HUES64 (cell line): ENCODE results near the gene CNTNAP2.

ENCODE experiments used
- H3K27ac ChIP-seq: 2 replicates; pipeline ENCODE4 v1.7.0; 2013; ENCODE audit warnings: low read depth, low read length, inconsistent platforms
- H3K27me3 ChIP-seq: 2 replicates; pipeline ENCODE4 v1.6.1; 2013; ENCODE audit warnings: mild to moderate bottlenecking, low read length; ENCODE audit not compliant: insufficient read depth
- H3K36me3 ChIP-seq: 2 replicates; pipeline ENCODE4 v1.6.1; 2013; ENCODE audit warnings: mild to moderate bottlenecking, low read length; ENCODE audit not compliant: insufficient read depth
- H3K4me1 ChIP-seq: 2 replicates; pipeline ENCODE4 v1.6.1; 2013; ENCODE audit warnings: mild to moderate bottlenecking, low read length, moderate library complexity; ENCODE audit not compliant: insufficient read depth
- H3K4me3 ChIP-seq: 2 replicates; pipeline ENCODE4 v1.5.1; 2013; ENCODE audit warnings: mild to moderate bottlenecking, low read length, moderate library complexity
- H3K9ac ChIP-seq: 2 replicates; pipeline ENCODE4 v1.6.1; 2013; ENCODE audit warnings: mild to moderate bottlenecking, low read depth, low read length
- H3K9me3 ChIP-seq: 2 replicates; pipeline ENCODE4 v1.6.1; 2013; ENCODE audit warnings: low read depth, low read length; ENCODE audit not compliant: insufficient read depth
- WGBS: fragments of 150-250, 120-280 bp; methylation state at CpG from one replicate; pipeline ENCODE4 v1.1.7; 2013; ENCODE audit warnings: missing lambda C conversion rate; 5-methylcytosine and 5-hydroxymethylcytosine counted together

Gene CNTNAP2

DNA sequence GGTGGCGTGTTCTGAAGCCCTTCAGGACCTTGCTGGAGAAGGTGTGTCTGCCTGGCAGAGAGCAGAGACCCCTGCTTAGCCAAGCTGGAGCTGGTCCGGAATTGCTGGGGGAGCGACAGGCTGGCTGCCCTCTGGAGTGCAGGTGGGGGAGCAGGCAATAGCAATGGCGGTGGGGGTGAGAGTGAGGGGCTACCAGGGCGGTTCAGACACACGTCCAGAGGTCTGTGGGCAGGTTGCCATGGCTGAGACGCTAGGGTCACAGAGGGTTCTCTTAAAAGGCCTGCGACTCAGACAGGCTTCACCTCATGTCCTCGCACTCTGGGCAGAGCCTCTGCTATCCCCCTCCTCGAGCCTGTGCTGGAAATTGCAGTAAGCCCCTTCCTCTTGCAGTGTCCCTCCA lies 2144.9 kb downstream of the CNTNAP2 start:
- H3K9me3 ChIP-seq = no peaks in the 10 kb centered on the region
- no peak overlapping the region for H3K9ac ChIP-seq
- 94% methylated on average over 10 of the region's 10 CpGs for WGBS
- H3K4me1 ChIP-seq = peaks cover 3% of the 10 kb centered on the region; the same call in 1 of the 2 replicates
- no peaks in the 10 kb centered on the region for H3K36me3 ChIP-seq
- no peak overlapping the region for H3K4me3 ChIP-seq
- H3K27me3 ChIP-seq = no peaks in the 10 kb centered on the region
- no peak overlapping the region for H3K27ac ChIP-seq

DNA sequence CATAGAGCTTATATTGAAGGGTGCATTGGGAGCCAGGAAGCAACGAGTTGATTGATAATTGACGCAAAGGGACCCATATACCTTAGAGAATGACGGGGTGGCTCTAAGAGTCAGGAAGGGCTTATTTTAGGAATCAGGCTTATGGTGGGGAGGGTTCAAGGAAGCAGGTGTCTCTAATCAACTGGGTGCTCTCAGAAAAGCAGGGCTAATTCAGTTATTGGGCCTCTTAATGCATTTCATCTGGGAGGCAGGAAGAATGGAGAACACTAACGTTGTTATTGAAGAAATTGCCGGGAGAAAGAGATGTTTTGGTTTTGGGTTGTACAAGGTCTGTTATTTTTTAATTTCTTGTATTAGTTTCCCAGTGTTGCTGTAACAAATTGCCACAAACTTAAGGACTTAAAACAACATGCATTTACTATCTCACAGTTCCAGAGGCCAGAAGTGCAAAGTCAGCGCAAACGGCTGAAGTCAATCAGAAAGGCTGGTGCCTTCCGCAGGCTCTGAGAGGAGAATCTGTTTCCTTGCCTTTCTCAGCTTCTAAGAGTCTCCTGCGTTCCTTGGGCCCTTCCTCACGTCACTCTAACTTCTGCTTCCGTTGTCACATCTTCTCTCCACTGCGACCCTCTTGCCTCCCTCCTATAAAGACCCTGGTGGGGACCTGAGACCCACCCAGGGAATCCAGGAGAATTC lies 2145.5 kb downstream of the CNTNAP2 start:
- Histone ChIP-seq H3K36me3 (no peaks in the 10 kb centered on the region), H3K4me3 (no peak overlapping the region), H3K4me1 (peaks cover 3% of the 10 kb centered on the region; the same call in 1 of the 2 replicates), H3K9ac (no peak overlapping the region), H3K27ac (no peak overlapping the region), H3K9me3 (no peaks in the 10 kb centered on the region), H3K27me3 (no peaks in the 10 kb centered on the region)
- 74% methylated on average over 12 of the region's 12 CpGs for WGBS

DNA sequence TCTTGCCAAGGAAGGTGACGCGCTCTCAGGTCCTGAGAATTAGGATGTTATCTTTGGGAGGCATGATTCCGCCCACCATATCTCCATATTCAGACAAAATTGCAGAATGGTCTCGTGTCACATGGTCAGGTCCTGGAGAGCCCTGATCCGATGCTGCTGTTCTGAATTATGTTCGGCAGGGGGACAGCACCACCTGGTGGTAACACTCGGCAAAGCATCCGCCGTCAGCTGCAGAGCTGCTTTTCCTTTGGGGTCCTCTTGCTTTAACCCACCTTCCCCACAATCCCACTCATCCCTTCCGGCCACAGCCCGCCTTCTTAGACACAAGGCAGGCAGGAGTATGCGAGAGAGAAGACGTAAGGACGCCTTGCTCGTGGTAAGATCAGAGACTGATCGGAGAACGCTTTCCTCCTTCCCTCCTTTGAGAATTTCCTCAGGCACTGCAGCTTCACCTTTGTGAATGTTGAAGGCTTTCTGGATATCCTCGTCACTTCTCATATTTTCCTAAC lies 2146.2 kb downstream of the CNTNAP2 start:
- Histone ChIP-seq H3K4me1 (peaks cover 3% of the 10 kb centered on the region; the same call in 1 of the 2 replicates), H3K36me3 (no peaks in the 10 kb centered on the region), H3K27ac (no peak overlapping the region), H3K27me3 (no peaks in the 10 kb centered on the region), H3K4me3 (no peak overlapping the region), H3K9me3 (no peaks in the 10 kb centered on the region), H3K9ac (no peak overlapping the region; the same call in 1 of the 2 replicates)
- WGBS = 20% methylated on average over 18 of the region's 18 CpGs

DNA sequence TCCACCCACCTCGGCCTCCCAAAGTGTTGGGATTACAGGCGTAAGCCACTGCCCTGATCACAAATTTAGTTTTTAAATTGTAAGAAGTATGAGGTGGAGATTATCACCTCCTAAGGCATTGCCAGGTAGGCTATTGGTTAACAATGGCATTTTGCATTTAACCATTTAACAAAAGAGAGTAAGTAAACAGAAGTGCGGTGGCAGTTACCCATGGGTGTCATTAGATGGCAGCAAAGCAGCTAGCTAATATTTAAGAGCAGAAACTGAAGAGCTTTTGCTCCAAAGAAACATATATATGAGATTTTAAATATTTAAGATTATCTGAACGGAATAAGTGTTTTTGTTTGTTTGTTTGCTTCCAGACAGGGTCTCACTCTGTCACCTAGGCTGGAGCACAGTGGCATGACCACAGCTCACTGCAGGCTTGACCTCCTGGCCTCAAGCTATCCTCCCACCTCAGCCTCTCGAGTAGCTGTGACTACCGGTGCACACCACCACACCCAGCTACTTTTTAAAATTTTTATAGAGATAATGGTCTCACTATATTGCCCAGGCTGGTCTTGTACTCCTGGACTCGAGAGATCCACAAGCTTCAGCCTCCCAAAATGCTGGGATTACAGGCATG lies 2148.4 kb downstream of the CNTNAP2 start:
- WGBS = 44% methylated on average over 6 of the region's 7 CpGs
- Histone ChIP-seq H3K9ac (no peak overlapping the region), H3K27ac (no peak overlapping the region), H3K27me3 (no peaks in the 10 kb centered on the region), H3K4me3 (no peak overlapping the region), H3K4me1 (peaks cover 3% of the 10 kb centered on the region; the same call in 1 of the 2 replicates), H3K36me3 (no peaks in the 10 kb centered on the region), H3K9me3 (no peaks in the 10 kb centered on the region)

DNA sequence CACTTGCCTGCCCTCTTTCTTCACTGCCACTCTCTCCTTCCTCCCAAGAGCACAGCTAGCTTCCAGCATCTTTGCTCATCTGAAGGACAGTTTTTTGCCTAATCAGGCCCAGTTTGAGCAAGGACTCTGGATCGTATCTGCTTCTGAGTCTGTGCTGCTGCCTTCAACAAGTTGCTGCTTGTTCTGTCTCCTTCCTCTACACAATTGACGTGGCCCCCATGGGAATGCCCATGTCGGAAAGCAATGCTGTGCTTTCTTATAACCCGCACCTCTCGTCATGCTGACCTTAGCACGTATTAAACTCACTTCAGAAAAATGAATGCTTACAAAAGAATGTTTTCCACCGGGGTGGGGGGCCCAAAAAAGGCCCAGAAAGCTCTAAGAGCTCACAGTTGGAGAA lies 2149.3 kb downstream of the CNTNAP2 start:
- H3K27ac ChIP-seq = no peak overlapping the region
- peaks cover 3% of the 10 kb centered on the region; the same call in 1 of the 2 replicates for H3K4me1 ChIP-seq
- H3K9me3 ChIP-seq = no peaks in the 10 kb centered on the region
- H3K4me3 ChIP-seq = no peak overlapping the region
- H3K36me3 ChIP-seq = no peaks in the 10 kb centered on the region
- WGBS = 91% methylated on average over 7 of the region's 7 CpGs
- H3K27me3 ChIP-seq = no peaks in the 10 kb centered on the region
- no peak overlapping the region for H3K9ac ChIP-seq

DNA sequence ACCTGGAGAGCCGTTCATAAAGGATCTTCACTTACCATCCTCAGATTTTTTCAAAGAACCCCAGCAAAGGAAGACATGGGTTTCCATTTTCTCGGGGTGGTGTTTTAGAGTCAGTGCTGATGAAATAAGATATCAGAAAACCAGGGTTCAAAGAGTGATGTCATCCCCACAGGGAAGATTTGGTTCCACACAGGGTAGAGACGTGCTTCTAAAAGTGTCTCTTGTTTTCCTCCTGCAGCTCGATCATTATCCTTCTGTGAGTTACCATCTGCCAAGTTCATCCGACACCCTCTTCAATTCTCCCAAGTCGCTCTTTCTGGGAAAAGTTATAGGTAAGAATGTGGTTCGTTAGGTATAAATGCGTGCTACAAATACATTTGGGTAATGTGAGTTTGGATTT lies 2150.2 kb downstream of the CNTNAP2 start:
- Histone ChIP-seq H3K4me1 (peaks cover 3% of the 10 kb centered on the region; the same call in 1 of the 2 replicates), H3K9me3 (no peaks in the 10 kb centered on the region), H3K4me3 (no peak overlapping the region), H3K27me3 (no peaks in the 10 kb centered on the region), H3K27ac (no peak overlapping the region), H3K36me3 (no peaks in the 10 kb centered on the region), H3K9ac (no peak overlapping the region)
- 91% methylated on average over 8 of the region's 8 CpGs for WGBS

DNA sequence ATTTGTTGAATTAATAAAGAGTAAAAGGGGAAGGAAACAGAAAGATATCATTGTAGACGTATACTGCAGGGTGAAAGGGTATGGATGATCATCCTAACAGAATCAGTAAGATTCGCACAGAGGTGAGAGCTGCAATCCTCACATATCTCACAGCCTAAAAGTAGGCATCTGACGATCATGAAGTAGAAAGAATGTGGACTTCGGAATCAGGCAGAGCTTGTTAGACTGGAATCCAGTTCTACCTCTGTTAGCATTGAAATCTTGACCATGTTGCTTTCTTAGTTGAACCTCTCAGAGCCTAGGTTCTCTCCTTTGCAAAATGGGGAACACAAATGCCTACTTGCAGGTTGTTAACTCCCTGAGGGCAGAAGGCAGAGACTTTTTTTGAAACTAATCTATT lies 2154.0 kb downstream of the CNTNAP2 start:
- no peak overlapping the region for H3K4me3 ChIP-seq
- no peaks in the 10 kb centered on the region for H3K4me1 ChIP-seq
- WGBS = 96% methylated on average over 4 of the region's 4 CpGs
- H3K27ac ChIP-seq = no peak overlapping the region
- H3K27me3 ChIP-seq = no peaks in the 10 kb centered on the region
- H3K9ac ChIP-seq = no peak overlapping the region
- H3K36me3 ChIP-seq = no peaks in the 10 kb centered on the region
- no peaks in the 10 kb centered on the region for H3K9me3 ChIP-seq

DNA sequence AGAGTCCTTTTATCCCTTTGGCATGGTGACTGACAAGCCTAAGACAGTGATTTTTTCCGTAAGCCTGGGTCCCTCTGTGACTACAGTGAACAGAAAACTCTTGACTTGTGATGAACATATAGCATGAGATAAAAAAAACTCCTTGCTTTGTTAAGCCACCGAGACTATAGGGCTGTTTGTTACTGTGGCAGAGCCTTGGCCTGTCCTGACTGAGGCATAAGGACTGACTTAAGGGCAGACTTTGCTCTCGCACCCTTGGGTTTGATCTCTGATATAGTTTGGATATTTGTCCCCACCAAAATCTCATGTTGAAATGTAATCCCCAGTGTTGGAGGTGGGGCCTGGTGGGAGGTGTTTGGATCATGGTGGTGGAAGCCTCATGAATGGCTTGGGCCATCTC lies 2157.5 kb downstream of the CNTNAP2 start:
- H3K36me3 ChIP-seq = no peaks in the 10 kb centered on the region
- WGBS = 98% methylated on average over 3 of the region's 3 CpGs
- no peak overlapping the region for H3K4me3 ChIP-seq
- H3K9ac ChIP-seq = no peak overlapping the region
- no peak overlapping the region for H3K27ac ChIP-seq
- H3K27me3 ChIP-seq = no peaks in the 10 kb centered on the region
- no peaks in the 10 kb centered on the region for H3K9me3 ChIP-seq
- H3K4me1 ChIP-seq = no peaks in the 10 kb centered on the region

DNA sequence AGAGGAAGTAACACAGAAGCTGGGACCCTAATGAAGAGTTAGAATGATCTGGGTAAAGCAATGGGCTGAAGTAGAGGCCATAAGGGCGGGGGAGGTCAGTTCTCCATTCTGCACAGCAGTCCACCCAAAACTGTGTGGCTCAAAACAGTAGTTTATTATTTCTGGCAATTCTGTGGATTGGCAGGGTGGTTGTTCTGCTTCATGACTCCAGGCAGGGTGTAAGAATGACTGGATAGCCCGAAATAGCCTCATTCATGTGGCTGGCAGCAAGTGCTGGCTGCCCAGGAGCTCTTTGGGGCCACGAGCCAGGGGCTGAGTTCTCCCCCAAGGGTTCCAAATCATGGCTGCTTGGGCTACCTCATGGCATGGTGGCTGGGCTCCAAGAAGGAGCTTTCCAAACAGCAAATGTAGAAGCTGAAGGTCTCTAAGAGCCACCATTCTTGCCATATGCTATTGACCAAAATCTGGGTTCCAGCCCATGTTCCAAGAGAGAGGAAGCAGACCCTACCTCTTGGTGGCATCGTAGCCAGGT lies 2158.8 kb downstream of the CNTNAP2 start:
- no peaks in the 10 kb centered on the region for H3K4me1 ChIP-seq
- no peak overlapping the region for H3K27ac ChIP-seq
- H3K36me3 ChIP-seq = no peaks in the 10 kb centered on the region
- no peaks in the 10 kb centered on the region for H3K9me3 ChIP-seq
- no peak overlapping the region for H3K4me3 ChIP-seq
- 95% methylated on average over 4 of the region's 4 CpGs for WGBS
- H3K9ac ChIP-seq = no peak overlapping the region
- no peaks in the 10 kb centered on the region for H3K27me3 ChIP-seq

DNA sequence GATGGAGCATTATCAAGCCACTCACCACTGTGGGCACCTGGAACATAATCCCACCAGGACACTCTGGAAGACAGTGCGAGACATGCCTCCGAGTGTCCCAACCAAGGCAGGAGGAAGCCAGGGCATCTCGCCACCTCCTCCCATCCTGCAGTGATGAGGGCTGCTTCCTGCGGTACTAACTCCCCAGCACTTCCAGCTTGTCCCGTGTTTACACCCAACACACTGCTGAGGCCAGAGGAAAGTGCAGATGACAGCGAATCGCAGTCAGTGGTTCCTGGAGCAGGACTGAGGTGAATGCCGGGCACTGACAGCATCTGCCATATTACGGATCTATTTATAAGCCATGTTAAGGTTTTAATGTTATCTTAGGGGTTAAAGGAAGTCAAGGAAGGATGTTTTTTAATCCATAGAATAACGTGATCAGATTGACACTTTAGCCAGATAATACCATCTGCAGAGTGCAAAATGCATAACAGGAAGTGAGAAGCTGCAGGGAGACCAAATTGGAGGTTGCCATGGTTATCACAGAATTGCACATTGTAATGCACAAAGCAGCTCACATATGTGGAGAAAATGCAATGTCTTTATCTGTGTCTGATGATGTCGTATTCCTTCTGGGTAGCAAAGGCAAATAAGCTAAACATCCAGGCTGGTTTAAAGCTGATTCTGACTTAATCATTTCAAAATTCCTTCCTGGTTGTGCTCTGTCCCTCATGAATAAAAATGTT lies 2159.9 kb downstream of the CNTNAP2 start:
- Histone ChIP-seq H3K4me1 (no peaks in the 10 kb centered on the region), H3K27ac (no peak overlapping the region), H3K4me3 (no peak overlapping the region), H3K36me3 (no peaks in the 10 kb centered on the region), H3K9me3 (no peaks in the 10 kb centered on the region), H3K9ac (no peak overlapping the region), H3K27me3 (no peaks in the 10 kb centered on the region)
- 93% methylated on average over 11 of the region's 11 CpGs for WGBS
